SK-N-SH treated with all-trans-retinoic acid at 6 μM for 48 hours (cell line): ENCODE measurements around the gene PROX2.

Source experiments
- ATAC-seq: fragments of 200-7000 bp; cut with Tn5 transposase; 3 replicates; pipeline ENCODE4 v1.9.1; 2020; ENCODE audit warnings: mild to moderate bottlenecking, moderate library complexity
- ARNTL ChIP-seq: fragments of 450-650 bp; formaldehyde crosslinking; IDR thresholded peaks from 2 replicates; pipeline ENCODE4 v1.5.0; 2020; ENCODE audit warnings: low read depth, mild to moderate bottlenecking, moderate library complexity, borderline replicate concordance
- BACH2 ChIP-seq: fragments of 250-450 bp; sonication (Bioruptor Pico); IDR thresholded peaks from 2 replicates; pipeline ENCODE4 v1.9.0; 2021; ENCODE audit warnings: mild to moderate bottlenecking, borderline replicate concordance
- CREB5 ChIP-seq: fragments of 250-450 bp; sonication (Bioruptor Pico); IDR thresholded peaks from 2 replicates; pipeline ENCODE4 v1.5.1; 2020; ENCODE audit warnings: low read depth, mild to moderate bottlenecking, moderate library complexity
- CSDC2 ChIP-seq: fragments of 250-450 bp; sonication (Bioruptor Pico); IDR thresholded peaks from 2 replicates; pipeline ENCODE4 v1.5.0; 2020; ENCODE audit warnings: mild to moderate bottlenecking, moderate library complexity
- CSRNP3 ChIP-seq: fragments of 250-450 bp; sonication (Bioruptor Pico); IDR thresholded peaks from 2 replicates; pipeline ENCODE4 v1.5.1; 2021; ENCODE audit warnings: mild to moderate bottlenecking, moderate library complexity
- GLIS3 ChIP-seq: fragments of 250-450 bp; sonication (Bioruptor Pico); IDR thresholded peaks from 2 replicates; pipeline ENCODE4 v1.5.0; 2020; ENCODE audit warnings: mild to moderate bottlenecking, moderate library complexity
- ISL1 ChIP-seq: fragments of 250-450 bp; sonication (Bioruptor Pico); IDR thresholded peaks from 2 replicates; pipeline ENCODE4 v2.1.2; 2022; ENCODE audit warnings: mild to moderate bottlenecking, moderate library complexity
- OSR1 ChIP-seq: fragments of 250-450 bp; sonication (Bioruptor Pico); IDR thresholded peaks from 2 replicates; pipeline ENCODE4 v1.8.0; 2022; ENCODE audit warnings: moderate library complexity, mild to moderate bottlenecking, inconsistent platforms
- PATZ1 ChIP-seq: fragments of 250-450 bp; sonication (Bioruptor Pico); IDR thresholded peaks from 2 replicates; pipeline ENCODE4 v1.8.0; 2020; ENCODE audit warnings: mild to moderate bottlenecking, moderate library complexity, borderline replicate concordance
- POU6F1 ChIP-seq: fragments of 250-450 bp; sonication (Bioruptor Pico); IDR thresholded peaks from 2 replicates; pipeline ENCODE4 v1.8.0; 2021; ENCODE audit warnings: low read depth, mild to moderate bottlenecking, moderate library complexity, borderline replicate concordance
- PPARA ChIP-seq: fragments of 250-450 bp; sonication (Bioruptor Pico); IDR thresholded peaks from 2 replicates; pipeline ENCODE4 v1.5.0; 2020; ENCODE audit warnings: mild to moderate bottlenecking, borderline replicate concordance
- RARB ChIP-seq: fragments of 250-450 bp; sonication (Bioruptor Pico); IDR thresholded peaks from 2 replicates; pipeline ENCODE4 v1.8.0; 2021; ENCODE audit warnings: mild to moderate bottlenecking, moderate library complexity
- SNAI2 ChIP-seq: fragments of 250-450 bp; sonication (Bioruptor Pico); IDR thresholded peaks from 2 replicates; pipeline ENCODE4 v1.5.0; 2020; ENCODE audit warnings: mild to moderate bottlenecking, moderate library complexity
- TCF4 ChIP-seq: fragments of 250-450 bp; sonication (Bioruptor Pico); IDR thresholded peaks from 2 replicates; pipeline ENCODE4 v1.8.0; 2021; ENCODE audit warnings: mild to moderate bottlenecking, moderate library complexity, borderline replicate concordance
- TOX ChIP-seq: fragments of 250-450 bp; sonication (Bioruptor Pico); IDR thresholded peaks from 2 replicates; pipeline ENCODE4 v1.8.0; 2021; ENCODE audit warnings: mild to moderate bottlenecking, moderate library complexity, borderline replicate concordance
- TSHZ2 ChIP-seq: fragments of 250-450 bp; sonication (Bioruptor Pico); IDR thresholded peaks from 2 replicates; pipeline ENCODE4 v1.5.0; 2020; ENCODE audit warnings: mild to moderate bottlenecking, moderate library complexity
- ZC3H10 ChIP-seq: fragments of 250-450 bp; sonication (Bioruptor Pico); IDR thresholded peaks from 2 replicates; pipeline ENCODE4 v1.5.1; 2021; ENCODE audit warnings: mild to moderate bottlenecking, moderate library complexity
- ZFP3 ChIP-seq: fragments of 250-450 bp; sonication (Bioruptor Pico); IDR thresholded peaks from 2 replicates; pipeline ENCODE4 v1.5.0; 2020; ENCODE audit warnings: mild to moderate bottlenecking, moderate library complexity
- ZFP30 ChIP-seq: fragments of 450-650 bp; formaldehyde crosslinking; IDR thresholded peaks from 2 replicates; pipeline ENCODE4 v1.5.0; 2022; ENCODE audit warnings: mild to moderate bottlenecking, moderate library complexity
- ZNF565 ChIP-seq: fragments of 450-650 bp; formaldehyde crosslinking; conservative IDR thresholded peaks from 2 replicates; pipeline ENCODE4 v1.5.0; 2020; ENCODE audit warnings: low read depth, mild to moderate bottlenecking, moderate library complexity
- ZNF70 ChIP-seq: fragments of 450-650 bp; formaldehyde crosslinking; IDR thresholded peaks from 2 replicates; pipeline ENCODE4 v1.5.0; 2020; ENCODE audit warnings: mild to moderate bottlenecking, moderate library complexity

PROX2 gene

GRCh38 chr14:74855021-74855420 is 20.9 kb downstream of the PROX2 start:
- ATAC-seq, result no peak
- TF ChIP-seq OSR1 (CRISPR knock-in tag) (no peak), PPARA (CRISPR knock-in tag) (no peak), ZC3H10 (no peak), BACH2 (no peak), ZNF70 (CRISPR knock-in tag) (no peak), TCF4 (CRISPR knock-in tag) (no peak), CSRNP3 (CRISPR knock-in tag) (no peak), PATZ1 (no peak)
- TF ChIP-seq, all 23 proteins: peak for 0

- TF ChIP-seq BACH2, result no peak
- TF ChIP-seq CSDC2 (CRISPR knock-in tag), result no peak
- no peak for TF ChIP-seq CSRNP3 (CRISPR knock-in tag)
- no peak for TF ChIP-seq GLIS3
- no peak for TF ChIP-seq PATZ1
- no peak for TF ChIP-seq ARNTL (CRISPR knock-in tag)
- TF ChIP-seq ZFP3 (CRISPR knock-in tag), result no peak
- no peak for TF ChIP-seq TOX (CRISPR knock-in tag)
- no peak for TF ChIP-seq SNAI2
- TF ChIP-seq ISL1 (CRISPR knock-in tag), result no peak
- no peak for TF ChIP-seq RARB
- TF ChIP-seq TCF4 (CRISPR knock-in tag), result no peak
- TF ChIP-seq ZC3H10, result no peak
- TF ChIP-seq TSHZ2 (CRISPR knock-in tag), result no peak
- no peak for TF ChIP-seq CREB5 (CRISPR knock-in tag)
- no peak for TF ChIP-seq ZNF565 (CRISPR knock-in tag)
- no peak for TF ChIP-seq ZFP30 (CRISPR knock-in tag)
- TF ChIP-seq POU6F1 (CRISPR knock-in tag), result no peak
- peak; percentile 16; the same call in 2 of the 3 replicates for ATAC-seq
Measured at GRCh38 chr14:74853581-74853980, 22.4 kb downstream of the PROX2 start.
